Tibial artery (tissue), 4 donors: ENCODE data around the gene TRPT1.

Experiments used
- DNase-seq, 2 donors: peaks; one replicate each; pipeline ENCODE4 v3.0.0-alpha.2; 2019
- H3K27ac ChIP-seq, 2 donors: fragments of 200-600 bp; sonication (generic) in 1 of 2; 1 replicate in 1 of 2; 2 replicates in 1 of 2; pipeline ENCODE4 v1.5.1; 2018 to 2019; ENCODE audit warnings: mild to moderate bottlenecking in 1 of 2
- H3K27me3 ChIP-seq, 2 donors: fragments of 200-600 bp; sonication (generic) in 1 of 2; one replicate each; pipeline versions ENCODE4 v1.5.1 to v1.6.0; 2016 to 2019
- H3K36me3 ChIP-seq, 3 donors: fragments of 200-600 bp; sonication (generic) in 2 of 3; one replicate each; pipeline ENCODE4 v1.5.1; 2016 to 2019; ENCODE audit warnings: mild to moderate bottlenecking in 2 of 3
- H3K4me1 ChIP-seq, 4 donors: fragments of 200-600 bp; sonication (generic) in 2 of 4; 1 replicate in 3 of 4; 2 replicates in 1 of 4; pipeline ENCODE4 v1.5.1; 2016 to 2019
- H3K4me3 ChIP-seq, 2 donors: fragments of 200-600 bp; sonication (generic) in 1 of 2; 1 replicate in 1 of 2; 2 replicates in 1 of 2; pipeline ENCODE4 v1.5.1; 2018 to 2019; ENCODE audit warnings: mild to moderate bottlenecking in 2 of 2
- H3K9me3 ChIP-seq, 3 donors: fragments of 200-600 bp; sonication (generic) in 1 of 3; one replicate each; pipeline ENCODE4 v1.5.1; 2016 to 2019
- CTCF ChIP-seq, 2 experiments: fragments of 200-600 bp in 1 of 2; fragments of 450-650 bp in 1 of 2; IDR thresholded peaks; one replicate each; pipeline ENCODE4 v1.5.1; 2017 to 2019; ENCODE audit warnings: antibody characterized with exemption in 2 of 2, mild to moderate bottlenecking in 1 of 2, moderate library complexity in 1 of 2
- intact Hi-C: fragments of 100-400 bp; cut with DNase I; formaldehyde crosslinking; loops from one replicate; pipeline ENCODE4 v1.15.0; 2023; ENCODE audit warnings: low total_unique reads

The TRPT1 gene

GRCh38 chr11:64225608-64226506 is at the start of gene TRPT1, which contains the start of gene NUDT22:
Gene TRPT1 (minus strand): TSS chr11:64226186. CDS start chr11:64225860, 326 bp downstream.
Gene NUDT22 (plus strand): TSS chr11:64226274. CDS start chr11:64226653, 379 bp downstream.
- peak within 1 kb of the TSS; percentile 81 to 95 for H3K27ac ChIP-seq
- intact Hi-C loops = loop anchor here (5.0 kb wide), 1 partner anchor 39 kb away; the partner anchor contains the start of gene STIP1
- H3K27me3 ChIP-seq = no peaks in the 10 kb centered on the region
- TF ChIP-seq CTCF (IDR thresholded peaks at IDR 0.05) = peak in 1 of 2 experiments; percentile 14
- DNase-seq = peak; percentile 86 to 96
- no peaks in the 10 kb centered on the region for H3K9me3 ChIP-seq
- peaks cover 0 to 42% (median 37%) of the 10 kb centered on the region in 4 donors for H3K4me1 ChIP-seq
- peak within 1 kb of the TSS; percentile 86 to 88 for H3K4me3 ChIP-seq
- H3K36me3 ChIP-seq = peaks cover 0 to 8% (median 8%) of the 10 kb centered on the region in 3 donors

- intact Hi-C loops = no loop called here
- H3K9me3 ChIP-seq = no peaks in the 10 kb centered on the region
Observed at GRCh38 chr11:64275031-64275800, 49.2 kb upstream of the TRPT1 start.

GRCh38 chr11:64269540-64270220 is 43.7 kb upstream of the TRPT1 start:
- DNase-seq = peak; percentile 98 to 99
- intact Hi-C loops = loop anchor here (5.0 kb wide), 1 partner anchor 62 kb away; the partner anchor contains the start of gene FERMT3
- Histone ChIP-seq H3K27me3 (no peaks in the 10 kb centered on the region), H3K4me3 (peak overlapping the region; percentile 60 to 77), H3K9me3 (no peaks in the 10 kb centered on the region), H3K4me1 (peaks cover 6 to 35% (median 22%) of the 10 kb centered on the region in 4 donors), H3K27ac (peak overlapping the region; percentile 84 to 96), H3K36me3 (peaks cover 12 to 27% (median 19%) of the 10 kb centered on the region in 3 donors)
- TF ChIP-seq CTCF (IDR thresholded peaks at IDR 0.05) = no peak

More at GRCh38 chr11:64275031-64275800, 49.2 kb upstream of the TRPT1 start:
- H3K4me3 ChIP-seq = no peak overlapping the region
- no peaks in the 10 kb centered on the region for H3K27me3 ChIP-seq
- H3K27ac ChIP-seq = no peak overlapping the region
- H3K4me1 ChIP-seq = peaks cover 0 to 12% (median 12%) of the 10 kb centered on the region in 4 donors
- peaks cover 16 to 46% (median 26%) of the 10 kb centered on the region in 3 donors for H3K36me3 ChIP-seq
- no peak for TF ChIP-seq CTCF (IDR thresholded peaks at IDR 0.05)
- no peak for DNase-seq

- Histone ChIP-seq H3K27ac (peak overlapping the region; percentile 84 to 96), H3K9me3 (no peaks in the 10 kb centered on the region), H3K36me3 (peaks cover 12 to 33% (median 25%) of the 10 kb centered on the region in 3 donors), H3K4me1 (peaks cover 6 to 35% (median 22%) of the 10 kb centered on the region in 4 donors), H3K27me3 (no peaks in the 10 kb centered on the region), H3K4me3 (peak overlapping the region; percentile 60 to 77)
- peak; percentile 62 to 88 for DNase-seq
- intact Hi-C loops = loop anchor here (5.0 kb wide), 1 partner anchor 62 kb away; the partner anchor contains the start of gene FERMT3
- no peak for TF ChIP-seq CTCF (IDR thresholded peaks at IDR 0.05)
Observed at GRCh38 chr11:64268893-64269539, 43.0 kb upstream of the TRPT1 start.
